HEK293 (cell line): ENCODE results near the gene MVK.

Source experiments
- GLI4 ChIP-seq: fragments of 450-650 bp; formaldehyde crosslinking; IDR thresholded peaks from 2 replicates; pipeline ENCODE4 v1.5.1; 2016; ENCODE audit warnings: missing biosample characterization, missing genetic modification characterization
- HOXA7 ChIP-seq: sonication (generic); formaldehyde crosslinking; IDR thresholded peaks from 2 replicates; pipeline ENCODE4 v1.8.1; 2022; ENCODE audit warnings: missing genetic modification reagents, borderline replicate concordance
- YY1 ChIP-seq: fragments of 450-650 bp; formaldehyde crosslinking; IDR thresholded peaks from 2 replicates; pipeline ENCODE4 v1.5.1; 2018; ENCODE audit warnings: missing biosample characterization, missing genetic modification characterization
- YY2 ChIP-seq: fragments of 450-650 bp; formaldehyde crosslinking; IDR thresholded peaks from 2 replicates; pipeline ENCODE4 v1.5.1; 2016; ENCODE audit warnings: missing biosample characterization, missing genetic modification characterization
- ZNF341 ChIP-seq: fragments of 450-650 bp; formaldehyde crosslinking; IDR thresholded peaks from 2 replicates; pipeline ENCODE4; 2016; ENCODE audit warnings: low read depth, missing biosample characterization, missing genetic modification characterization
- ZNF558 ChIP-seq: fragments of 450-650 bp; formaldehyde crosslinking; IDR thresholded peaks from 2 replicates; pipeline ENCODE4 v1.5.1; 2016; ENCODE audit warnings: missing biosample characterization, missing genetic modification characterization
- ZNF660 ChIP-seq: fragments of 450-650 bp; IDR thresholded peaks from 2 replicates; pipeline ENCODE4 v1.5.1; 2018; ENCODE audit warnings: missing biosample characterization, mild to moderate bottlenecking, missing genetic modification characterization
- ZSCAN16 ChIP-seq: fragments of 450-650 bp; formaldehyde crosslinking; IDR thresholded peaks from 2 replicates; pipeline ENCODE4 v1.5.1; 2016; ENCODE audit warnings: missing biosample characterization, missing genetic modification characterization
- TF ChIP-seq, protein P1 (sequence below): fragments of 450-650 bp; formaldehyde crosslinking; IDR thresholded peaks from 2 replicates; pipeline ENCODE4 v1.5.1; 2016; ENCODE audit warnings: missing biosample characterization, missing genetic modification characterization
- TF ChIP-seq, protein P2 (sequence below): IDR thresholded peaks from 2 replicates; pipeline ENCODE4 v1.6.1; 2011; ENCODE audit warnings: mild to moderate bottlenecking, low read depth, low read length, borderline replicate concordance
- TF ChIP-seq, protein P3 (sequence below): sonication (generic); formaldehyde crosslinking; IDR thresholded peaks from 2 replicates; pipeline ENCODE4 v1.8.1; 2022; ENCODE audit warnings: mild to moderate bottlenecking, moderate library complexity, missing genetic modification reagents

DNA sequence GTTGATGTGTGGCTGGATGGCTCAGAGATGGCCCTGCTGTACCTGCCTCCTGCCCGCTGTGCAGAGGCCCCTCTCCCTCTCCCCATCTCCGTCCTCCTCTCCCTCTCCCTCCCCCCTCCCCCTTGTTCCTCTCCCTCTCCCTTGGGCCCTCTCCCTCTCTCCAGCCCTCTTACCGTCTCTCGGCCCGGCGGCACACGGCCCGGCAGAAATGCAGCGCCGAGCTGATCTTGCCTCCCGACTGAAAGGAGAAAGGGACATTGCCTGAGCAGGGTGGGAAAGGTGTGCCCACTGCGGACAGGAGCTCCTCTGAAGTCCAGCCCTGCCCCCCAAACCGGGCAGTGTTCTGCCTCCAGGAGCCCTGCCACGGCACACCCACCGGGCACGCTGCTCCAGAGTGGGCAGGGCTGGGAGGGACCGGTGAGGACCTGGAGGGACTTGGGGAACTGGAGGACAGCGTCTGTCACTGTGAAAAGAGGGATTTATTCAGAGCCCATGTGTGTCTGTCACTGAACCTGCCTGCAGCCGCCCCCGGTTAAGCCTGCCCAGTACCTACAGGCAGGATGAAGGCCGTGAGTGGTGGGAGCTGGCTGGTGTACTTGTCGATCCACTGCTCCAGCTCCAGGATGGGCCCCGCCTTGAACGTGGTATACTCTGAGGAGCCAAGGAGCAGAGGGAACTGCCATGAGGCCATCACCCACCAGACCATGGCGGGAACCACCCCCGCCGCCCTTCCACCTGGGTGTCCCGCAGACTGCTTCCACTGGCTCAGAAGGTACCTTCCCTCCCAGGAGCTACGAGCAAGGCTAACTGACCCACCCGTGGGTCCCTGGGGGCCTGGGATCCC, 12.5 kb upstream of the MVK start:
- TF ChIP-seq ZNF558 (tag by site-specific recombination) = no peak
- TF ChIP-seq, protein P1, sequence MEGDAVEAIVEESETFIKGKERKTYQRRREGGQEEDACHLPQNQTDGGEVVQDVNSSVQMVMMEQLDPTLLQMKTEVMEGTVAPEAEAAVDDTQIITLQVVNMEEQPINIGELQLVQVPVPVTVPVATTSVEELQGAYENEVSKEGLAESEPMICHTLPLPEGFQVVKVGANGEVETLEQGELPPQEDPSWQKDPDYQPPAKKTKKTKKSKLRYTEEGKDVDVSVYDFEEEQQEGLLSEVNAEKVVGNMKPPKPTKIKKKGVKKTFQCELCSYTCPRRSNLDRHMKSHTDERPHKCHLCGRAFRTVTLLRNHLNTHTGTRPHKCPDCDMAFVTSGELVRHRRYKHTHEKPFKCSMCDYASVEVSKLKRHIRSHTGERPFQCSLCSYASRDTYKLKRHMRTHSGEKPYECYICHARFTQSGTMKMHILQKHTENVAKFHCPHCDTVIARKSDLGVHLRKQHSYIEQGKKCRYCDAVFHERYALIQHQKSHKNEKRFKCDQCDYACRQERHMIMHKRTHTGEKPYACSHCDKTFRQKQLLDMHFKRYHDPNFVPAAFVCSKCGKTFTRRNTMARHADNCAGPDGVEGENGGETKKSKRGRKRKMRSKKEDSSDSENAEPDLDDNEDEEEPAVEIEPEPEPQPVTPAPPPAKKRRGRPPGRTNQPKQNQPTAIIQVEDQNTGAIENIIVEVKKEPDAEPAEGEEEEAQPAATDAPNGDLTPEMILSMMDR (tag by site-specific recombination) = no peak
- no peak for TF ChIP-seq GLI4 (tag by site-specific recombination)
- no peak for TF ChIP-seq HOXA7
- no peak for TF ChIP-seq YY2
- TF ChIP-seq ZNF660 (tag by site-specific recombination) = no peak
- TF ChIP-seq ZNF341 (tag by site-specific recombination) = no peak
- no peak for TF ChIP-seq ZSCAN16 (tag by site-specific recombination)
- TF ChIP-seq, protein P2, sequence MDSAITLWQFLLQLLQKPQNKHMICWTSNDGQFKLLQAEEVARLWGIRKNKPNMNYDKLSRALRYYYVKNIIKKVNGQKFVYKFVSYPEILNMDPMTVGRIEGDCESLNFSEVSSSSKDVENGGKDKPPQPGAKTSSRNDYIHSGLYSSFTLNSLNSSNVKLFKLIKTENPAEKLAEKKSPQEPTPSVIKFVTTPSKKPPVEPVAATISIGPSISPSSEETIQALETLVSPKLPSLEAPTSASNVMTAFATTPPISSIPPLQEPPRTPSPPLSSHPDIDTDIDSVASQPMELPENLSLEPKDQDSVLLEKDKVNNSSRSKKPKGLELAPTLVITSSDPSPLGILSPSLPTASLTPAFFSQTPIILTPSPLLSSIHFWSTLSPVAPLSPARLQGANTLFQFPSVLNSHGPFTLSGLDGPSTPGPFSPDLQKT = no peak
- TF ChIP-seq, protein P3, sequence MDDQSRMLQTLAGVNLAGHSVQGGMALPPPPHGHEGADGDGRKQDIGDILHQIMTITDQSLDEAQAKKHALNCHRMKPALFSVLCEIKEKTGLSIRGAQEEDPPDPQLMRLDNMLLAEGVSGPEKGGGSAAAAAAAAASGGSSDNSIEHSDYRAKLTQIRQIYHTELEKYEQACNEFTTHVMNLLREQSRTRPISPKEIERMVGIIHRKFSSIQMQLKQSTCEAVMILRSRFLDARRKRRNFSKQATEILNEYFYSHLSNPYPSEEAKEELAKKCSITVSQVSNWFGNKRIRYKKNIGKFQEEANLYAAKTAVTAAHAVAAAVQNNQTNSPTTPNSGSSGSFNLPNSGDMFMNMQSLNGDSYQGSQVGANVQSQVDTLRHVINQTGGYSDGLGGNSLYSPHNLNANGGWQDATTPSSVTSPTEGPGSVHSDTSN = no peak
- no peak for TF ChIP-seq YY1 (tag by site-specific recombination)
